Osteocyte (in vitro differentiated cells): ENCODE results near the gene TFE3. TPM values are rescaled to one million over a fixed set of nuclear protein-coding genes. Genes with fewer than 3 reads are reported as not detected.

ENCODE experiments used
- DNase-seq: peaks from one replicate; pipeline ENCODE4 v3.0.0; 2021; ENCODE audit warnings: mixed read lengths; ENCODE audit not compliant: unreplicated experiment; ENCODE audit errors: extremely low spot score
- H3K27ac Mint-ChIP-seq: one replicate; pipeline ENCODE4 v1.8.0; 2021; ENCODE audit warnings: mild to moderate bottlenecking, mixed read lengths; ENCODE audit not compliant: unreplicated experiment
- H3K27me3 Mint-ChIP-seq: one replicate; pipeline ENCODE4 v1.8.0; 2021; ENCODE audit warnings: mixed read lengths; ENCODE audit not compliant: unreplicated experiment
- H3K36me3 Mint-ChIP-seq: one replicate; pipeline ENCODE4 v1.8.0; 2021; ENCODE audit warnings: mixed read lengths; ENCODE audit not compliant: unreplicated experiment
- H3K4me1 Mint-ChIP-seq: one replicate; pipeline ENCODE4 v1.8.0; 2021; ENCODE audit warnings: mixed read lengths; ENCODE audit not compliant: unreplicated experiment
- H3K4me3 Mint-ChIP-seq: one replicate; pipeline ENCODE4 v1.8.0; 2021; ENCODE audit warnings: mild to moderate bottlenecking, moderate library complexity, mixed read lengths; ENCODE audit not compliant: unreplicated experiment
- H3K9me3 Mint-ChIP-seq: one replicate; pipeline ENCODE4 v1.8.0; 2021; ENCODE audit warnings: mixed read lengths; ENCODE audit not compliant: unreplicated experiment
- CTCF ChIP-seq: fragments of 200-600 bp; sonication (generic); IDR thresholded peaks from 2 replicates; pipeline ENCODE4 v1.5.0; 2021; ENCODE audit warnings: antibody characterized with exemption, mild to moderate bottlenecking, moderate library complexity
- total RNA-seq: library from RNA; stranded (reverse); gene quantifications from 2 replicates; pipeline ENCODE4 v1.2.1, GENCODE V29; 2021

The TFE3 gene
- total RNA-seq, 1 donor from 2014 or later = 51.8 TPM

GRCh38 chrX:49077941-49078340, 34.8 kb upstream of the TFE3 start:
- peaks cover 2% of the 10 kb centered on the region for H3K36me3 Mint-ChIP-seq
- H3K9me3 Mint-ChIP-seq = no peaks in the 10 kb centered on the region
- no peak for TF ChIP-seq CTCF
- H3K4me3 Mint-ChIP-seq = peak overlapping the region; percentile 92
- no peak for DNase-seq
- H3K27ac Mint-ChIP-seq = no peak overlapping the region
- no peaks in the 10 kb centered on the region for H3K27me3 Mint-ChIP-seq
- peaks cover 16% of the 10 kb centered on the region for H3K4me1 Mint-ChIP-seq

- Mint-ChIP-seq H3K27ac (no peak overlapping the region), H3K4me3 (no peak overlapping the region), H3K36me3 (peaks cover 2% of the 10 kb centered on the region), H3K9me3 (no peaks in the 10 kb centered on the region), H3K4me1 (peaks cover 23% of the 10 kb centered on the region), H3K27me3 (no peaks in the 10 kb centered on the region)
- TF ChIP-seq CTCF = no peak
- DNase-seq = no peak
Measured at GRCh38 chrX:49075347-49075746, 32.2 kb upstream of the TFE3 start.

GRCh38 chrX:49073601-49074575, 30.7 kb upstream of the TFE3 start, which contains the start of gene PRAF2:
Gene PRAF2 (minus strand): TSS chrX:49074002. CDS start chrX:49073987, 15 bp downstream.
- Mint-ChIP-seq H3K27me3 (no peaks in the 10 kb centered on the region), H3K4me3 (peak within 1 kb of the TSS; percentile 83), H3K27ac (peak within 1 kb of the TSS; percentile 88), H3K36me3 (no peaks in the 10 kb centered on the region), H3K4me1 (peaks cover 18% of the 10 kb centered on the region), H3K9me3 (no peaks in the 10 kb centered on the region)
- peak; percentile 95 for DNase-seq
- TF ChIP-seq CTCF = no peak

GRCh38 chrX:49072712-49073095, 29.5 kb upstream of the TFE3 start:
- TF ChIP-seq CTCF = no peak
- H3K36me3 Mint-ChIP-seq = no peaks in the 10 kb centered on the region
- H3K4me1 Mint-ChIP-seq = peaks cover 13% of the 10 kb centered on the region
- peak overlapping the region; percentile 83 for H3K4me3 Mint-ChIP-seq
- H3K27me3 Mint-ChIP-seq = no peaks in the 10 kb centered on the region
- no peak overlapping the region for H3K27ac Mint-ChIP-seq
- DNase-seq = no peak
- no peaks in the 10 kb centered on the region for H3K9me3 Mint-ChIP-seq
